GM12878 (cell line): Measurements from ENCODE around the gene PCDHGA8. TPM values are rescaled to one million over a fixed set of nuclear protein-coding genes. Genes with fewer than 3 reads are reported as not detected.
"Not testable (repeated sequence)": the region's sequence is repeated elsewhere in the genome, so short reads cannot be mapped to it uniquely, and the experiment has no call there.

Experiments
- ATAC-seq: fragments of 200-7000 bp; cut with Tn5 transposase; 3 replicates; pipeline ENCODE4 v1.9.1; 2020; ENCODE audit warnings: mild to moderate bottlenecking, moderate library complexity
- BruUV-seq: library from RNA; stranded (reverse); fragments of 400-500 nt; replicated peaks from 2 replicates; lab custom pipeline; 2021; lab: Mats Ljungman, UMichigan
- CTCF ChIA-PET: fragments of 300-600 bp; sonication (Branson Sonifier 250); formaldehyde crosslinking; extraction: SDS; loops from one replicate; lab custom pipeline; 2021; ENCODE audit warnings: inconsistent platforms; lab: Yijun Ruan, JAX
- POLR2A ChIA-PET: fragments of 350-600 bp; formaldehyde crosslinking; extraction: SDS; loops from one replicate; lab custom pipeline; 2021; ENCODE audit warnings: inconsistent platforms; lab: Charles Lee
- RAD21 ChIA-PET: fragments of 300-600 bp; sonication (Branson Sonifier 250); formaldehyde crosslinking; loops from one replicate; lab custom pipeline; 2023; ENCODE audit warnings: antibody characterized with exemption; ENCODE audit not compliant: unreplicated experiment; lab: Charles Lee
- SMC1A ChIA-PET: fragments of 300-600 bp; sonication (Branson Sonifier 250); formaldehyde crosslinking; loops from one replicate; lab custom pipeline; 2023; ENCODE audit not compliant: unreplicated experiment, uncharacterized antibody; lab: Charles Lee
- DNase-seq: peaks from one replicate; pipeline ENCODE4 v3.0.0-alpha.2; 2011; ENCODE audit warnings: low read depth, low spot score
- FAIRE-seq: peaks from 3 replicates; lab custom pipeline; 2011; peaks lifted over from hg19 to GRCh38; lab: Jason Lieb, UNC
- H2AFZ ChIP-seq: 2 replicates; pipeline ENCODE4 v1.6.0; 2011; ENCODE audit warnings: low read depth, low read length, control low read depth; ENCODE audit not compliant: control insufficient read depth
- H3K27ac ChIP-seq: 2 replicates; pipeline ENCODE4 v1.5.1; 2011; ENCODE audit warnings: control low read depth; ENCODE audit not compliant: control insufficient read depth, insufficient read depth
- H3K27me3 ChIP-seq, 2 experiments: replicated peaks in 1 of 2; 2 replicates each; pipeline versions ENCODE4 v1.6.0 to v1.6.1; 2011; ENCODE audit warnings: low read length in 1 of 2; ENCODE audit not compliant: control insufficient read depth in 2 of 2, insufficient read depth in 2 of 2
- H3K36me3 ChIP-seq, 2 experiments: 2 replicates each; pipeline ENCODE4 v1.5.1; 2011; ENCODE audit warnings: low read length in 1 of 2; ENCODE audit not compliant: control insufficient read depth in 2 of 2, insufficient read depth in 2 of 2
- H3K4me1 ChIP-seq: 2 replicates; pipeline ENCODE4 v1.6.1; 2011; ENCODE audit warnings: mild to moderate bottlenecking, low read length, moderate library complexity, mixed read lengths; ENCODE audit not compliant: control insufficient read depth, insufficient read depth
- H3K4me2 ChIP-seq: 2 replicates; pipeline ENCODE4 v1.6.0; 2011; ENCODE audit warnings: control low read depth; ENCODE audit not compliant: control insufficient read depth, insufficient read depth
- H3K4me3 ChIP-seq: fragments of 200-600 bp; sonication (generic); 2 replicates; pipeline ENCODE4 v1.5.1; 2016
- H3K79me2 ChIP-seq: 2 replicates; pipeline ENCODE4 v1.6.0; 2011; ENCODE audit warnings: low read length; ENCODE audit not compliant: control insufficient read depth, insufficient read depth
- H3K9ac ChIP-seq: 2 replicates; pipeline ENCODE4 v1.8.0; 2011; ENCODE audit warnings: low read length, control low read depth, mixed read lengths; ENCODE audit not compliant: control insufficient read depth, insufficient read depth
- H3K9me3 ChIP-seq: replicated peaks from 3 replicates; pipeline ENCODE4 v1.5.1; 2011; ENCODE audit warnings: mild to moderate bottlenecking, low read length; ENCODE audit not compliant: control insufficient read depth, insufficient read depth
- H4K20me1 ChIP-seq: 2 replicates; pipeline ENCODE4 v1.6.0; 2011; ENCODE audit not compliant: control insufficient read depth, insufficient read depth
- WGBS: methylation state at CpG from one replicate; pipeline ENCODE4 v1.1.6; 2016; ENCODE audit warnings: low lambda C conversion rate; ENCODE audit not compliant: insufficient replicate concordance, insufficient coverage; ENCODE audit errors: missing lambda C conversion rate; 5-methylcytosine and 5-hydroxymethylcytosine counted together
- in situ Hi-C: fragments of 300-500 bp; cut with MboI; formaldehyde crosslinking; loops from 9 replicates; pipeline ENCODE4 v1.14.3; 2018; ENCODE audit warnings: mixed read lengths
- intact Hi-C: fragments of 100-400 bp; cut with micrococcal nuclease; formaldehyde crosslinking; loops from one replicate; pipeline ENCODE4 v1.14.2; 2022; ENCODE audit not compliant: unreplicated experiment
- polyA plus RNA-seq, 11 experiments: library from polyadenylated mRNA; depleted of rRNA in 4 of 11; unstranded in 6 of 11; stranded (reverse) in 5 of 11; fragments of >200 nt; fragmentation: Nextera tagmentation in 4 of 11; fragmentation: Illumina TruSeq in 1 of 11; extraction: Ambion mirVana in 4 of 11; extraction: Trizol in 1 of 11; gene quantifications; 1 replicate in 1 of 11; 2 replicates in 10 of 11; pipeline versions ENCODE4 v1.2.1 to v1.2.3, GENCODE V29; 2011 to 2016; ENCODE audit warnings: inconsistent platforms in 2 of 11, missing spikeins in 2 of 11, low read depth in 1 of 11
- total RNA-seq, 4 experiments: library from RNA; depleted of rRNA in 3 of 4; stranded (reverse); fragments of >200 nt in 3 of 4; fragmentation: Illumina TruSeq in 1 of 4; extraction: Trizol in 1 of 4; gene quantifications; 2 replicates each; pipeline versions ENCODE4 v1.2.1 to v1.2.3, GENCODE V29; 2013 to 2021
- TF ChIP-seq, protein P1 (sequence below): IDR thresholded peaks from 2 replicates; pipeline ENCODE4 v1.6.1; 2012; ENCODE audit warnings: mild to moderate bottlenecking, low read depth, low read length

Gene PCDHGA8
- total and polyA plus RNA-seq, 10 of the 15 experiments (the other 5 are each of a cell fraction or from before 2014, with no cell fraction given) = 0.01 to 0.04 TPM; not detected in 8

GRCh38 chr5:141414548-141415274, 22.3 kb downstream of the PCDHGA8 start:
- POLR2A ChIA-PET, intact Hi-C loops, H3K79me2 ChIP-seq, H2AFZ ChIP-seq, H3K9ac ChIP-seq, H3K36me3 ChIP-seq, H3K27ac ChIP-seq, ATAC-seq, FAIRE-seq, H3K4me3 ChIP-seq, H3K4me1 ChIP-seq, BruUV-seq, H3K27me3 ChIP-seq, H3K4me2 ChIP-seq, H4K20me1 ChIP-seq, DNase-seq: not testable (repeated sequence)
- WGBS = 83% methylated on average over 20 of the region's 46 CpGs
- RAD21 ChIA-PET = interaction anchor here (2.3 to 3.3 kb wide), 5 partner anchors 61 to 153 kb away, joined by 6 to 42 read pairs (median 12); partner anchors contain the start of gene PCDHGC3
- CTCF ChIA-PET = interaction anchor here (0.7 to 10.9 kb wide), 13 partner anchors 15 to 208 kb away, joined by 3 to 245 read pairs (median 23); partner anchors contain the start of genes PCDHB14, PCDHGA12, PCDHGB3 and PCDHGC3
- TF ChIP-seq, protein P1, sequence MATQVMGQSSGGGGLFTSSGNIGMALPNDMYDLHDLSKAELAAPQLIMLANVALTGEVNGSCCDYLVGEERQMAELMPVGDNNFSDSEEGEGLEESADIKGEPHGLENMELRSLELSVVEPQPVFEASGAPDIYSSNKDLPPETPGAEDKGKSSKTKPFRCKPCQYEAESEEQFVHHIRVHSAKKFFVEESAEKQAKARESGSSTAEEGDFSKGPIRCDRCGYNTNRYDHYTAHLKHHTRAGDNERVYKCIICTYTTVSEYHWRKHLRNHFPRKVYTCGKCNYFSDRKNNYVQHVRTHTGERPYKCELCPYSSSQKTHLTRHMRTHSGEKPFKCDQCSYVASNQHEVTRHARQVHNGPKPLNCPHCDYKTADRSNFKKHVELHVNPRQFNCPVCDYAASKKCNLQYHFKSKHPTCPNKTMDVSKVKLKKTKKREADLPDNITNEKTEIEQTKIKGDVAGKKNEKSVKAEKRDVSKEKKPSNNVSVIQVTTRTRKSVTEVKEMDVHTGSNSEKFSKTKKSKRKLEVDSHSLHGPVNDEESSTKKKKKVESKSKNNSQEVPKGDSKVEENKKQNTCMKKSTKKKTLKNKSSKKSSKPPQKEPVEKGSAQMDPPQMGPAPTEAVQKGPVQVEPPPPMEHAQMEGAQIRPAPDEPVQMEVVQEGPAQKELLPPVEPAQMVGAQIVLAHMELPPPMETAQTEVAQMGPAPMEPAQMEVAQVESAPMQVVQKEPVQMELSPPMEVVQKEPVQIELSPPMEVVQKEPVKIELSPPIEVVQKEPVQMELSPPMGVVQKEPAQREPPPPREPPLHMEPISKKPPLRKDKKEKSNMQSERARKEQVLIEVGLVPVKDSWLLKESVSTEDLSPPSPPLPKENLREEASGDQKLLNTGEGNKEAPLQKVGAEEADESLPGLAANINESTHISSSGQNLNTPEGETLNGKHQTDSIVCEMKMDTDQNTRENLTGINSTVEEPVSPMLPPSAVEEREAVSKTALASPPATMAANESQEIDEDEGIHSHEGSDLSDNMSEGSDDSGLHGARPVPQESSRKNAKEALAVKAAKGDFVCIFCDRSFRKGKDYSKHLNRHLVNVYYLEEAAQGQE = peak; percentile 24; the same call in 1 of the 2 replicates
- in situ Hi-C loops = loop anchor here (5.0 kb wide), 1 partner anchor 148 kb away; no protein-coding TSS in a partner anchor
- SMC1A ChIA-PET = interaction anchor here (2.7 to 7.4 kb wide), 3 partner anchors 109 to 149 kb away, joined by 16 to 67 read pairs (median 35); no protein-coding TSS in a partner anchor
- H3K9me3 ChIP-seq = peaks cover 12% of the 10 kb centered on the region; the same call in 2 of the 3 replicates
